ENCODE measurements around the gene GATA3.

Gene GATA3

GRCh38 chr10:8064436-8064835 is 9.9 kb downstream of the GATA3 start:
- TF ChIP-seq, protein P1, sequence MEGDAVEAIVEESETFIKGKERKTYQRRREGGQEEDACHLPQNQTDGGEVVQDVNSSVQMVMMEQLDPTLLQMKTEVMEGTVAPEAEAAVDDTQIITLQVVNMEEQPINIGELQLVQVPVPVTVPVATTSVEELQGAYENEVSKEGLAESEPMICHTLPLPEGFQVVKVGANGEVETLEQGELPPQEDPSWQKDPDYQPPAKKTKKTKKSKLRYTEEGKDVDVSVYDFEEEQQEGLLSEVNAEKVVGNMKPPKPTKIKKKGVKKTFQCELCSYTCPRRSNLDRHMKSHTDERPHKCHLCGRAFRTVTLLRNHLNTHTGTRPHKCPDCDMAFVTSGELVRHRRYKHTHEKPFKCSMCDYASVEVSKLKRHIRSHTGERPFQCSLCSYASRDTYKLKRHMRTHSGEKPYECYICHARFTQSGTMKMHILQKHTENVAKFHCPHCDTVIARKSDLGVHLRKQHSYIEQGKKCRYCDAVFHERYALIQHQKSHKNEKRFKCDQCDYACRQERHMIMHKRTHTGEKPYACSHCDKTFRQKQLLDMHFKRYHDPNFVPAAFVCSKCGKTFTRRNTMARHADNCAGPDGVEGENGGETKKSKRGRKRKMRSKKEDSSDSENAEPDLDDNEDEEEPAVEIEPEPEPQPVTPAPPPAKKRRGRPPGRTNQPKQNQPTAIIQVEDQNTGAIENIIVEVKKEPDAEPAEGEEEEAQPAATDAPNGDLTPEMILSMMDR (IDR thresholded peaks at IDR 0.05; ENCODE audit: insufficient read depth, low read length, poor library complexity, severe bottlenecking), result no peak
- Histone ChIP-seq H3K4me3 (replicated peaks; ENCODE audit: low read depth, low read length) (no peak overlapping the region), H3K36me3 (ENCODE audit: control insufficient read depth, insufficient read depth, low read length) (peaks cover 8% of the 10 kb centered on the region), H3K27me3 (replicated peaks; ENCODE audit: control insufficient read depth, insufficient read depth, low read length) (no peaks in the 10 kb centered on the region)
- no peak for DNase-seq (ENCODE audit: extremely low read depth, insufficient read length)

- Histone ChIP-seq H3K36me3 (ENCODE audit: control insufficient read depth, insufficient read depth, low read length) (peaks cover 10% of the 10 kb centered on the region), H3K27me3 (replicated peaks; ENCODE audit: control insufficient read depth, insufficient read depth, low read length) (no peaks in the 10 kb centered on the region), H3K4me3 (replicated peaks; ENCODE audit: low read depth, low read length) (no peak overlapping the region)
- TF ChIP-seq, protein P1 (IDR thresholded peaks at IDR 0.05; ENCODE audit: insufficient read depth, low read length, poor library complexity, severe bottlenecking), result no peak
- DNase-seq (ENCODE audit: extremely low read depth, insufficient read length), result no peak
Observed at GRCh38 chr10:8065651-8066050, 11.2 kb downstream of the GATA3 start.

- DNase-seq (ENCODE audit: extremely low read depth, insufficient read length), result no peak
- TF ChIP-seq, protein P1 (IDR thresholded peaks at IDR 0.05; ENCODE audit: insufficient read depth, low read length, poor library complexity, severe bottlenecking), result no peak
- Histone ChIP-seq H3K27me3 (replicated peaks; ENCODE audit: control insufficient read depth, insufficient read depth, low read length) (no peaks in the 10 kb centered on the region), H3K36me3 (ENCODE audit: control insufficient read depth, insufficient read depth, low read length) (peaks cover 10% of the 10 kb centered on the region), H3K4me3 (replicated peaks; ENCODE audit: low read depth, low read length) (no peak overlapping the region)
Observed at GRCh38 chr10:8066124-8066523, 11.6 kb downstream of the GATA3 start.

DNA sequence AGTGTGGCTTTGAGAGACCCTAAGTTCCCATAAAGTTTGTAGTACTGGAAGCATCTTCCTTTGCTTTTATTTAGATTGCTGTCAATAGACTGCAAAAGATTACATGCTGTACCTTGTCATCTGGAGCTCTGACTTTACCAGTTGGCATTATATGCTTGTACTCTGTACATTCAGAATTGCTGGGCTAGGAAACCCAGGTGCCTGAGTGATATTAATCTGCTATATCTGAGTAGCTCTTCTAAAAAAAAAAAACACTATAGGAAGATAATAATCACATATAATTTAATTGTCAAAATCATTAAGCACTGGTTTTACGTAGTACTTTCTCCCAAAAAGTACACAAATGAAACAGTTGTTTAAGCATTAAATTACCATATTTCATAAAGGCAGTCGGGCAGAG is 12.3 kb downstream of the GATA3 start:
- Histone ChIP-seq H3K36me3 (ENCODE audit: control insufficient read depth, insufficient read depth, low read length) (peaks cover 11% of the 10 kb centered on the region), H3K27me3 (replicated peaks; ENCODE audit: control insufficient read depth, insufficient read depth, low read length) (no peaks in the 10 kb centered on the region), H3K4me3 (replicated peaks; ENCODE audit: low read depth, low read length) (no peak overlapping the region)
- DNase-seq (ENCODE audit: extremely low read depth, insufficient read length), result no peak
- TF ChIP-seq, protein P1 (IDR thresholded peaks at IDR 0.05; ENCODE audit: insufficient read depth, low read length, poor library complexity, severe bottlenecking), result no peak

- H3K36me3 ChIP-seq (ENCODE audit: control insufficient read depth, insufficient read depth, low read length), result peaks cover 12% of the 10 kb centered on the region
- no peaks in the 10 kb centered on the region for H3K27me3 ChIP-seq (replicated peaks; ENCODE audit: control insufficient read depth, insufficient read depth, low read length)
- TF ChIP-seq, protein P1 (IDR thresholded peaks at IDR 0.05; ENCODE audit: insufficient read depth, low read length, poor library complexity, severe bottlenecking), result no peak
- no peak overlapping the region for H3K4me3 ChIP-seq (replicated peaks; ENCODE audit: low read depth, low read length)
- no peak for DNase-seq (ENCODE audit: extremely low read depth, insufficient read length)
Observed at GRCh38 chr10:8069108-8069507, 14.6 kb downstream of the GATA3 start.

DNA sequence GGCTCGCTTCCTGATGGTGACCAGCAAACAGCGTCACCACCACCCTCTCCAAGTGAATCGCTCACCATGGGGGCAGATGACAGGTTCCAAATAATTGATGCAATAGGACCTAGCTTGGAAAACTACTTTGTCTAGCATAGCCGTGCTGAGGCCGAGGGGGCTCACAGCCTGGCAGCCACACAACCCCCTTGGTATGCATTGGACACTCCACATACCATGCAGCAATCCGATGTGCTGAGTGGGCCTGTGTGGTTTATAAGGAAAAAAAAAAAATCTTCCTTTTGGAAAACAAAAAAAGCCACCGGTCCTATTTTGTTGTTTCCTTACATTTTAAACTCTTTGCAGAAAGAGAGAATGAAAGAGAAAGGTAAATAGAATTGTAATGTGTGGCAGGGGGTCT is 15.1 kb downstream of the GATA3 start:
- no peaks in the 10 kb centered on the region for H3K27me3 ChIP-seq (replicated peaks; ENCODE audit: control insufficient read depth, insufficient read depth, low read length)
- DNase-seq (ENCODE audit: extremely low read depth, insufficient read length), result no peak
- TF ChIP-seq, protein P1 (IDR thresholded peaks at IDR 0.05; ENCODE audit: insufficient read depth, low read length, poor library complexity, severe bottlenecking), result no peak
- peaks cover 10% of the 10 kb centered on the region for H3K36me3 ChIP-seq (ENCODE audit: control insufficient read depth, insufficient read depth, low read length)
- H3K4me3 ChIP-seq (replicated peaks; ENCODE audit: low read depth, low read length), result no peak overlapping the region

All from GM06990 (cell line).